GM18502 (cell line): ENCODE results near the gene RGL3.
"Not testable (repeated sequence)": the region's sequence is repeated elsewhere in the genome, so short reads cannot be mapped to it uniquely, and the experiment has no call there.

ENCODE experiments used
- ATAC-seq: cut with Tn5 transposase; IDR thresholded peaks from one replicate; pipeline ENCODE4 v1.9.1; 2021; ENCODE audit warnings: mild to moderate bottlenecking; ENCODE audit not compliant: unreplicated experiment, poor library complexity

Gene RGL3

DNA sequence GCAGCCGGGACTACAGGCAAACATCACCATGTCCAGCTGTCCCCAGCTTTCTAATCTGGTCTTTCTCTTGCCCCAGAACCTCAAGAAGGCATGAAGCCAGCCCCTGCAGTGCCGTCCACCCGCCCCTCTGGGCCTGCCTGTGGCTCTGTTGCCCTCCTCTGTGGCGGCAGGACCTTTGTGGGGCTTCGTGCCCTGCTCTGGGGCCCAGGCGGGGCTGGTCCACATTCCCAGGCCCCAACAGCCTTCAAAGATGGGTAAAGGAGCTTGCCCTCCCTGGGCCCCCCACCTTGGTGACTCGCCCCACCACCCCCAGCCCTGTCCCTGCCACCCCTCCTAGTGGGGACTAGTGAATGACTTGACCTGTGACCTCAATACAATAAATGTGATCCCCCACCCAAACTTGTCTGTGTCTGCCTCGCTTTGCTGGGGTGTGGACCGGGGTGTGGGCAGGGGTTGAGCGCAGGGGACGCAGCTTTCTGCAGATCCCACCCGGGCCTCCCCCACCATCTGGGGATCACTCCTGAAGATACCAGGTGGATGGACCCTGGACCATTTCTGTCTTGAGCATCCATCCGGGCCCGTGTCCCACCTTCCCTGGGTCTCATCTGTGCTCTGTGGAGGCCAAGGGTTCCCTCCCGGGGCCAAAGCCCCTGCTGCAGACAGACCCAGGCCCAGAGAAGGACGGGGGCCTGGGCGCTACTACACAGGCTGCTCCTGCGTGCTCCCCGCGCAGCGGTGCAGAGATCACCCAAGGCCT lies 31.6 kb upstream of the RGL3 start:
- ATAC-seq: no peak

DNA sequence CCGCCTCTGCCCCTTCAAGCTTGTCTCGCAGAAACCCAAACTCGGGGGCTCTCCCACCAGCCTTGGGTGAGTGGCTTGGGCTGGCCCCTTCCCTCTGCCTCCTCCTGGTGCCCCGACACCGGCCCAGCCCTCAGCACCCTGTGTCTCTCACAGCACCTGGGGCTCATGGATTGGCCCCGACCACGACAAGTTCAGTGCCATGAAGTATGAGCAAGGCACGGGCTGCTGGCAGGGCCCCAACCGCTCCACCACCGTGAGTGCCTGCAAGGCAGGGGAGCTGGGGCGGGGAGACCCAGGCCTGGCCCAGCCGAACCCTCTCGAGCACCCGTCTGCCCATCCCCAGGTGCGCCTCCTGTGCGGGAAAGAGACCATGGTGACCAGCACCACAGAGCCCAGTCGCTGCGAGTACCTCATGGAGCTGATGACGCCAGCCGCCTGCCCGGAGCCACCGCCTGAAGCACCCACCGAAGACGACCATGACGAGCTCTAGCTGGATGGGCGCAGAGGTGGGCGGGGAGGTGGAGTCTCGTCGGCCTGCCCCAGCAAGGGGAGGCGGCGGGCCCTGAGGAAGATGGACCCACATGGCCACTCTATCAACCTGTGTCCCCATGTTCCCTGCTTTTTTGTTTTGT lies 29.9 kb upstream of the RGL3 start:
- ATAC-seq: no peak

DNA sequence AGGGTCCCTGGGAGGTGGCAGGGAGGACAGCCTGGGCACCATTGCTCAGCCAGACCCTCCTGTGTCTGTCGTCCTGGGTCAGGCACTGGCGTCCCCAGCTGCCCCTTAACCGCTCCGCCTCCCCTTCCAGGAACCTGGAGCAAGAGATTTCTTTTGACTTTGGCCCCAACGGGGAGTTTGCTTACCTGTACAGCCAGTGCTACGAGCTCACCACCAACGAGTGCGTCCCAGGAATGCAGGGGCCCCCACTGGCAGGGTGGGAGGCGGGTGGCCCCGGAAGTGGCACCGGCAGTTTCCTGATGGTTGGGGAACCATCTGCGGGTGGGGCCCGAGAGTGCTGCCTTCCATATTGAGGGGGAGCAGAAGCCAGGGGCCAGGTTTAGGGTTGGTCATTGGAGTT lies 29.3 kb upstream of the RGL3 start:
- ATAC-seq: no peak

DNA sequence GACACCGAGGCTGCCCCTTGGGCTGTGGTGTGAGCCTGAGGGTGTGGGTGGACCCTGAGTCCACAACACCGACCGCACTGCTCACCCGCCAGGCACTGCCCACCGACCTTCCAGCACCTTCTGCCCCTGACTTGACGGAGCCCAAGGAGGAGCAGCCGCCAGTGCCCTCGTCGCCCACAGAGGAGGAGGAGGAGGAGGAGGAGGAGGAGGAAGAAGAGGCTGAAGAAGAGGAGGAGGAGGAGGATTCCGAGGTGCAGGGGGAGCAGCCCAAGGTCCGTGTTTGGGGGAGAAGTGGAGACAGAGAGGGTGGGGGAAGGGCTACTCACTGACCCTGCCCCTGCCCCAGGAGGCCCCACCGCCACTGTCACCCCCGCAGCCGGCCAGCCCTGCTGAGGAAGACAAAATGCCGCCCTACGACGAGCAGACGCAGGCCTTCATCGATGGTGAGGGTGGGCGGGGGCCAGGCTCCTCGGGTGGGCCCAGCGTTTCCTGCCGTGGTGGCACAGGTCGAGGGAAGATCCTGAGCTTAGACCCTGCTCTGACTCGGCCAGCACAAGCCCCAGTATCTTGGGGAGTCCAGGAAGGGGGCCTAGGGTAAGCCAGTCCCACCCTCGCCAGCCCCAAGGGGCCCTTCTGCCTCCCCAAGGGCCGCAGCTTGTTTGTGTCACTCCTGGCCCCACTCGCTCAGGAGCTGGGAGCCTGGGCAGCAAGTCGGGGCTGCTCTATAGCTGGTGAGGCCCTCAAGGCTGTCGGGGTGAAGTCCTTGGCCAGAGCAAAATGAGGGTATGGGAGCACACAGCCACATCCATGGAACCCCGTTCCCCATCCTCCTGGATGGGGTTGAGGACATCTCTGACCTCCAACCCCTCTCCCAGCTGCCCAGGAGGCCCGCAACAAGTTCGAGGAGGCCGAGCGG lies 28.5 kb upstream of the RGL3 start:
- no peak for ATAC-seq

DNA sequence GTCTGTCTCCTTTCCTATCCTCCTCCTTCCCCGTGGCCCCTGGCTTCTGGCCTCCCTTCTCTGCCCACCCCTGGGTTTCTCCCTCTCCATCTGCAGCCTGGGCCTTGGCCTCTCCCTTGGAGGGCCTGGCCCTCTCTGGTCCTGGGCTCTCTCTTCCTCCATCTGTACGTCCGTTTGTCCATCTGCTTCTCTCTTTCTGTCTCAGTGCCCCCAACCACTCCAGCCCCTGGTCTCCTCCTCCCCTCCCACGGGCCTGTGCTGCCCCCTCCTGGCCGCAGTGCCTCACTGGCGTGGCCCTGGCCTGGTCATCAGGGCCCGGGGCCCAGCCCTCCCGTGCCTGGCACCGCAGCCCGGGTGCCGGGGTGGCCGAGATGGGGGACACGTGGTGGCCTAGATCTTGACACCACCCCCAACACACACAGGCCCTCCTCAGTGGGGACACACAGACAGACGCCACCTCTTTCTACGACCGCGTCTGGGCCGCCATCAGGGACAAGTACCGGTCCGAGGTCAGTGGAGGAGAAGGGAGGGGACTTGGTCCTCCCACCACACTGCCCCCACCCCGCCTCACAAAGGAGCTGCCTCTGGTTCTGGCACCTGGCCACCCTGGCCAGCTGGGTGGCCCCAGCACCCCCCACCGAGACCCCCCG lies 27.7 kb upstream of the RGL3 start:
- no peak for ATAC-seq

DNA sequence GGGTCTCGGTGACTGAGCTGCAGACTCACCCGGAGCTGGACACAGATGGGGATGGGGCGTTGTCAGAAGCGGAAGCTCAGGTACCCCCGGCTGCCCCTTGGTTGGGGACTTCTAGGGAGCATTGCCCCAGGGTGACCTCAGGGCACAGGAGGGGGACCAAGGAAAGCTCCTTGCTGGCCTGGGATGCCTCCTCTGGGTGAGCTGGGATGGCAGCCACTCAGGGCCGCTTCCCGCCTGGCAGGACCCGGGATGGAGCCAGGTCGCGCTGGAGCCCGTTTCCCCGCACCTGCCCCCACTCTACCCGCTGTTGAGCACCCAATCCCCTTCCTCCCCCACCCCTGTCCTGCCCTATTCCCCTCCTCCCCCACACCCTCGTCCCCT lies 27.1 kb upstream of the RGL3 start:
- ATAC-seq: no peak

DNA sequence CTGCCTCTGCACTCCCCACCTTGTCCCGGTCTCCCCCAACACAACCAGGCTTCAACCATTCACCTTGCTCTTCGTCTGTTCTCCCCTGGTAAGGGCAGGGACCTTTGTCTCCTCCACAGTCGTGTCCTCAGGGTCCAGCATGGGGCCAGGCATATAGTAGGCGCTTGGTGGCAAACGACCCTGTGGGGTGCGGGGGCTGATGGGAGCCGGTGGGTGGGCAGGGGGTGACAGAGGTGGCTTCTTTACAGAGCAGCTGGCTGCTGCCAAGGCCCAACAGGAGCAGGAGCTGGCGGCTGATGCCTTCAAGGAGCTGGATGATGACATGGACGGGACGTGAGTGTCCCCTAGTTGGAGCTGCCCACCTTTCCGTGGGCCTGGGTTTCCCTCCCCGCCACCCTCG lies 26.0 kb upstream of the RGL3 start:
- ATAC-seq: no peak

DNA sequence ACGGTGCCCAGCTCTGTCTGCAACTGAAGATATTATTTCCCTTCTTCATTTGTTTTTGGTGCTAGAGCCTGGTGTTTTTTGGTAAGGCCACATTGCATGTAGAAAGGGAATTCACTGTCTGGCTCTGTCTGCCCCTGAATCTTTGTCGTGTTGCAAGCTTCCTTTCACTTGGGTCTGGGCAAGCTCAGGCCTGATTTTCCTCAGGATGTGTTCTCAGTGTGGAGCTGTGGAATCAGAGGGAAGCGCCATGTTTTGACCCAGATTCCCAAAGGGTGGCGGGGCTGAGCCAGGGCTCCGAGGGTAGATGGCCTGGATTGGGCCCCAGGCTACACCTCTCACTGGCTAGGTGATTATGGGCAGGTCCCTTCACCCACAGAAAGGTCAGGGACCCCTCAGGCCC lies 24.9 kb upstream of the RGL3 start:
- ATAC-seq: no peak

DNA sequence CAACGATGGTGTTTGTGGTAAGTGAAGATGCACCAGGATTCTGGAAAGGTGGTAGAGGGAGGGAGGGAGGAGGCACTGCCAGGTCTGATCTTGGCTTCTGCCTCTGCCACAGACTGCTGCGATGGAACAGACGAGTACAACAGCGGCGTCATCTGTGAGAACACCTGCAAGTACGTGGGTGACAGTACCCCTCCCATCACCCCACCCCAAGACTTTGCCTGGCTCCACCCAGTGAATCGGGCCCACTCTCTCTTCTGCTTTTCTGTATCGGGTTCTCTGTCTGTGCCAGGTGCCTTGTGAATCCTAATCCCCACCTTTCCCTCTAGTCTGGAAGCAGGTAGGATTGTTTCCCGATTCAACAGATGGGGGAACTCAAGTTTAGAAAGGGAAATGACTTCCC lies 18.8 kb upstream of the RGL3 start:
- no peak for ATAC-seq

DNA sequence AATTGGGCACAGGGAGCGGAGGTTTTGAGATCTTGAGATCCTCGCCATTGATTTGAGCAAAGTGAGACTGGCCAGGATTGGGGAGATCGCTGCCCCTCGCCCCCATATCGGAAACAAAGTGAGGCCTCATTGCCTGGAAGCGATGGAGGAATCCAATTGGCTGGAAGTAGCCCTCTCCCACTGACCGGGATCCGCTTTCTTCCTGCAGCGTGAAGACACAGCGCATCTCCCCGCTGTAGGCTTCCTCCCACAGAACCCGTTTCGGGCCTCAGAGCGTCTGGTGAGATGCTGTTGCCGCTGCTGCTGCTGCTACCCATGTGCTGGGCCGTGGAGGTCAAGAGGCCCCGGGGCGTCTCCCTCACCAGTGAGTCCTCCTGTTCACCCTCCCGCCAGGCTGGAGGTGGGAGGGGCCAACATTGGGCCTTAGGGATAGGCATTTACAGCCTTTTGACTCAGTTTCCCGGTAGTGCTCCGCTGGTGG lies 16.8 kb upstream of the RGL3 start:
- no peak for ATAC-seq

DNA sequence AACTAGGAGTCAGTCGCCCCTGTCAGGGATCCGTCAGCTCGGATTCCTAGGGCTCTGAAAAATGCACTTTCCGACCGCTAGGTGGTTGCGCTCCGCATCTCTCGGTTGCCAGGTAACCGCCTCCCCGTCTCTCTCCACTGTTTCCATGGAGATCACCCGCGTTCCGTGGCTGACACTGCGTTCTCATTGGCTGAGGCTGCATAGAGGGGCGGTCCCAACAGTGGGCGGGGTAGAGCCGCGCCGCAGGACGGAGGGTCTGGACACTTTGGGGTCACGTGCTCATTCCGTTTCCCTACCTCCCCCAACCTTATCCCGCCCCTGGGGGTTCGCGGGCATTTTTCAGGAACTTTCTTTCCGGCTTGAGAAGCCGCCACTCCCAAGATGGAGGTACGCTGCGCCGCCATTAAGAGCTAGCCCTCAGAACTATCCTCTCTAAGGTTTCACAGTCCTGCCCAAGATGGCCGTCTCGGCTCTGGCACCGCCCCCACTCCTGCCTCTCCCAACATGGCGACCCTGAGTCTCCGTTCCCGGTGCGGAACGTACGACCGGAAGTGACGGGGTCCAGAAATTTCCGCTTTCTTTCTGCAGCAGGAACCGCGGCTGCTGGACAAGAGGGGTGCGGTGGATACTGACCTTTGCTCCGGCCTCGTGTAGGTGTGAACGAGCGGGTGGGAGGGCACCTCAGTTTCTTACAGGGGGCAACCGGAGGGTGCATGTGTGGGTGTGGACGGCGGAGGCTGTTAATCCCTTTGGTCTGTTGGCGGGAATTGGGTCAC lies 16.1 kb upstream of the RGL3 start, which contains the start of the genes ODAD3 and PRKCSH:
Gene ODAD3 (minus strand): TSS at position 65 of the 776 bp plus-strand sequence. CDS start 105 bp downstream, outside the sequence.
Gene PRKCSH (plus strand): TSS at position 579 of the 776 bp plus-strand sequence. CDS start 483 bp downstream, outside the sequence.
- ATAC-seq: peak; percentile 88

DNA sequence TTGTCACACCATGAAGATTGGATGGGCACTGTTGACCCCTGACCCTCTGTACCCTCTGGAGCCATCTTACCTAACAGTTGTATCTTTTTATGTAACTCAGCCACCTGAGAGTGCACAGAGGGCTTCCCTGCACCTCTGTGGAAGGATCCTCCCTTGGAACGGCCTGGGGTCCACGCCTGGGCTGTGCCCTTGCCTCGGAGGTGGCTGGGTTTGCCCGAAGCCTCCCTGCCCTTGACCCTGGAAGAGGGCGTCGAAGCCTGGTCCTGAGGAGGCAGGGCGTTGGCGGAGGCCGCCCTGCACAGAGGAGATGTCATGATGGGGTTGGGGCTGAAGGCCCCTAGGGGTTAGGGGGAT lies 15.6 kb upstream of the RGL3 start:
- no peak for ATAC-seq

DNA sequence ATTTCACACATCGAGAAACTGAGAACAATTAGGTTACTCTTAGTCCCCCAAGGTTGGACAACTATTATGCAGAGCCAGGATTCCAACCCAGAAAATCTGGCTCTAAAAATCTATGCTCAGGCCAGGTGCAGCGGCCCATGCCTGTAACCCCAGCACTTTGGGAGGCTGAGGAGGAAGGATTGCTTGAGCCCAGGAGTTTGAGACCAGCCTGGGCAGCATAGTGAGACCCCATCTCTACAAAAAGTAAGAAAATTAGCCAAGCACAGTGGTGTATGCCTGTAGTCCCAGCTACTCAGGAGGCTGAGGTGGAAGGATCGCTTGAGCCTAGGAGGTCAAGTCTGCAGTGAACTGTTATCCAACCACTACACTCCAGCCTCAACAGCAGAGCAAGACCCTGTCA lies 14.4 kb upstream of the RGL3 start:
- ATAC-seq: not testable (repeated sequence)

DNA sequence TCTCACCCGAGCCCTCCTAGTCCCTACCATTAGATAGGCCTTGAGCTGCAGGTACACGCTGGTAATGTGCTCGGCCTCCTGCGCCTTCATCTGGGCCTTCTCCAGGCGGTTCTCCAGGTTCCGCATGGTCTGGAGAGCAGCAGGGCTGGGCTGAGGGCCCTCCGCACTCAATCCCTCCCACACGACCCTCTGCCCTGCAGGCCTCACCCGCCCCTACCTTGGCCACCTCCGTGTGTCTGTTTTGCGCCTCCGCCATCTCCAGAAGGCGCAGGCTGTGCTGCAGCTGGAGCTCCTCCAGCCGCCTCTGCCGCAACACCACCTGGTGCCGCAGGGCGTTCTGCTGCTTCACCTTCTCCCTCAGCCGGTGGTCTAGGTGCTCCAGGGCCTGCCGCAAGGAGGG lies 7.5 kb upstream of the RGL3 start:
- no peak for ATAC-seq

DNA sequence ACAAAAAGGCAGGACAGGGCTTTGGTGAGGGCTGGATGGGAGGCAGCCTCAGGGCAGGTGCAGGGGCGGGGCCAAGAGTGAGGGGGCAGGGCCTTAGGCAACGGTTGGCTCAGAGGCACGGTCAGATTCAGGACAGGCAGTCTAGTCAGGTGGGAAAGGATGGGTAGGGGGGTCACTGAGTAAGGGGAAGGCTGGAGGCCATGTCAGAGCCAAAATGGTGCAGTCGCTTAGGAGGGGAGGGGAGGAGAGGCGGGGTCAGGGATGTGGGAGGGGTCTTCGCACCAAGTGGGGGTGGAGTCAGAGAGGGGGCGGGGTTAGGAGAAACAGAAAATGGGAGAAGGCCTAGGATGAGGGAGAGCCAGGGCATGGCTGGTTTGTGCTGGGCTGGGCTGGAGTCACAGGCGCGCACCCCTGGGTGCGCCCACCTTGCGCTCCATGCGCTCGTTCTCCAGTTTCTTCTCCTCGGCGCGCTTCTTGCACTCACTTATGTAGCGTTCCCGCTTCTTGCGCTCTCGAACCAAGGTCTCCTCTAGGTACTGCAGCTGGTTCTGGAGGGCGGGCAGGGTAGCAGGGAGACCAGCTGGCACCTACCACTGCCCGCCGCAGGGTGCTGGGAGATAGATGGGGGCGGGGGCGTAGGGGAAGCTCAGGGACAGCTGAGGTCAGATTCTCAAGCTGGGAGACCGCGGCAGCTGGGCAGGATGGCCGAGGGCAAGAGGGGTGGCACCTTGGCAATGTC lies 6.8 kb upstream of the RGL3 start:
- no peak for ATAC-seq

DNA sequence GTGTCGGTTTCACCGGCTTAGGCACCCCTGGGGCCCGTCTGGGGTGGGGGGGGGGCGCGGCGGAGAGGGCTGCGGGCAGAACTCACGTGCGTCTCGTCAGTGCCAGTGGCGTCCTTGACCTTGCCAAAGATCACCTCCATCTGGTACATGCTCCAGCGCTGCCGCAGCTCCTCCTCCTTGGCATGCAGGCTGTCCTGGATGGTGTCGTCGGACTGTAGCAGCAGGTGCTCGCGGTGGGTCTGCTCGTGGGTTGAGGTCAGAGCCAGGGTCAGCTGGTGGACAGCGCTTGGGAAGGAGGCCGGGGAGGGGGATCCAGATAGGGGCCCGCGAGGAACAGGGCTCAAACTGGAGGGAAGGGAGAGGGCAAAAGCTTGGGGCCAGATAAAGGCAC lies 4.7 kb upstream of the RGL3 start:
- no peak for ATAC-seq

DNA sequence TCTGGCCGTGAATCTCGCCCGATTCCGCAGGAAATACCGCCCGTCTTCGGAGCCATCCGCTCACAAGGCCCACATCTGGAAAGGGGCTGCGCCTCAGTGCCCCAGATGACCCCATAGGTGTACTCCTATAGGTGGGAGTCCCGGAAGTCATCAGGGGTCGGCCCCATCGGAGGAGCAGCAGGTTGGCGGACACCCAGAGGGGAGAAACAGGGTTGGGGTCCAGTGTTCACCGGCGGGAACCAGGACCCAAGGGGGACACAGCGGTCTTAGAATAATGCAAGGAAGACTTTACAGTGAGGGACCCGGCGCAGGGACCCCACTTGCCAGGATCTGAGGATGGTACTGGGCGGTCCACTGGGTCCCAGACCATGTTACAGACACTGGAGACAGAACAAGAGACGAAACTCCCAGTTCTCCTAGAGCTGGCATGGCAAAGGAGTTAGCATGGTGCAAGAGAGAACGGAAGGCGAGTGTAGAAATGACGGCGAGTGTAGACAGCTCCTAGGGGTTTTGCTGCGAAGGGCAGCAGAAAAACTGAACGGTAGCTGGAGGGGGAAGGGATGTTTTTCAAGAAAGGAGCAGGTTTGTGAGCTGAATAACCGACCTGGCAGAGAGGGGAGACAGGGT lies 4.2 kb upstream of the RGL3 start:
- ATAC-seq: no peak
